SK-N-DZ (cell line): Measurements from ENCODE around the gene ALDH3B1.

Experiments
- DNase-seq: peaks from one replicate; pipeline ENCODE4 v3.0.0-alpha.2; 2015; ENCODE audit warnings: low spot score

ALDH3B1 gene

GRCh38 chr11:68013611-68014156 is 3.6 kb downstream of the ALDH3B1 start:
- DNase-seq, result no peak

DNA sequence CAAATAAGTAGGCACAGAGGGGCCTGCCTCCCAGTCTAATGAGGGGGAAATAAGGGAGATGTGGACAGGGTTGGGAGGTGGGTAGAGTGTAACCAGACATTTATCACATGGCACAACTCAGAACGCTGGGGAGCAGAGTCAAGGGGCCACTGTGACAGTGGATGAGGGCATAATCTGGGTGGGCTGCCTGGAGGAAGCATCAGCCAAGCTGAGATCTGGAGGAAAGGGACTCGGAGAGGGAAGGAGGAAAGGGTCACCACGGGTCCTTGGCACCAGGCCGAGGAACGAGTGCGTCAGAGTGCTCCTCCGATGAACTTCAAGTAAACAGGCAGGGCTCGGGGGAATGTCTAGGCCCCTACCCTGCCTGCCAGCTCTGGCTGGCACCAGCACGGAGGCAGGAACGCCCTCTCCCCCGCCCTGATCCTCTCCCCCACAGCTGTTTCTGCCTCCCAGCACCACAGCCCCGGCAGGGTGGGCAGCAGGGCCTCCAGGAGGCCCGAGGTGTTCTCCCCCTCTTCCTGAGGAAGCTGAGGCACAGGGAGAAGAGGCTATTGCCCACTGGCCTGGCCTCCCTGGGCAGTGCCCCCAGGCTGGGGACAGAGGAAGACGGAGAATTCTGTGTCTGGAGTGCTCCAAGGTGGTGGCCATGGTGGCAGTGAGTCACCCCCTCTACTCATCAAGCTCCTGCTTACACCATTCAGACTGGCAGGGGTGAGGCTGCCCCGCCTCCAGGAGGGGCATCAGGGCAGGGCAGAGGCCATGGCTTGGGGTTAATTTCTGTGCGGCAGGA is 4.2 kb downstream of the ALDH3B1 start:
- no peak for DNase-seq

GRCh38 chr11:68014947-68015447 is 4.9 kb downstream of the ALDH3B1 start:
- no peak for DNase-seq

- no peak for DNase-seq
Observed at GRCh38 chr11:68015467-68015866, 5.3 kb downstream of the ALDH3B1 start.

- peak; percentile 56 for DNase-seq
Observed at GRCh38 chr11:68016161-68016903, 6.2 kb downstream of the ALDH3B1 start.

DNA sequence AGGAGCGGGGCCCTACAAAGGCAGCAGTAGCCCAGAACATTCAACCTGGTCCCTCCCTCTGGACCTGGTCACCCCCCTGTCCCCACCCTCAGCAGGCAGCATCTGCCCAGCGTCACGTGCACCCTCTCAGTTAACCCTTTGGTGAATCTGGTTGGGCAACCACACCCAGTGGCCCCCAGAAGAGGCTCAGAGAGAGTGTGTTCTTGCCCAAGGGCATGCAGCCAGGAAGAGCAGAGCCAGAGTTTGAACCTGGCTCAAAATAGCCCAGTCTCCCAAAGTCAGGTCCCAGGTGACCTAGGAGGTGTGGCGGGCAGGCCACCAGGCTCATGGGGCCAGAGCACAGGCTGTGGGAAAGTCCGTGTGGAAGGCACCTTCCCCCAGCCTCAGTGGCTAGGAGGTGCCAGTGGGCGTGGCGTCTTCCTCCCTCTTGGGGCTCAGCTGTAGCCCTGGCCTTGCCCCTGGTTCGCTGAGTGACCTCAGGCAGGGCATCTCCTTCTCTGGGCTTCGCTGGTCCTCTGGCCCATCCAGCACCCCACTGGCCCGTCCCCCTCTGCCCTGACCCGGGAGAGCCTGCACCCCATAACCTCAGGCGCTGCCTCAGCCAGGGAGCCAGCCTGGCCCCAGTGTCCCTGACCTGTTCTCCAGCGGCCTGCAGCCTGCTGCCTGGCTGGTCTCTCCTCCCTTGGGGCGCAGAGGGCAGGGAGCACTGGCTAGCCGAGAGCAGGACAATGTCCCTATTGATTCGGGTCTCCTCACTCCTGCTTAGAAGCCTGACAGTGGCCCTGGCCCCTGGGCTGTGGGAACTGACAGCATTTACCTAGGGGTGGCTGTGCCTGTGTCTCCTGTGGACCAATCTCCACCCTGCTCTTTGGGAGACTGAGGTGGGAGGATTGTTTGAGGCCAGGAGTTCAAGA is 7.0 kb downstream of the ALDH3B1 start:
- no peak for DNase-seq

GRCh38 chr11:68017980-68018729 is 8.0 kb downstream of the ALDH3B1 start:
- DNase-seq, result no peak

DNA sequence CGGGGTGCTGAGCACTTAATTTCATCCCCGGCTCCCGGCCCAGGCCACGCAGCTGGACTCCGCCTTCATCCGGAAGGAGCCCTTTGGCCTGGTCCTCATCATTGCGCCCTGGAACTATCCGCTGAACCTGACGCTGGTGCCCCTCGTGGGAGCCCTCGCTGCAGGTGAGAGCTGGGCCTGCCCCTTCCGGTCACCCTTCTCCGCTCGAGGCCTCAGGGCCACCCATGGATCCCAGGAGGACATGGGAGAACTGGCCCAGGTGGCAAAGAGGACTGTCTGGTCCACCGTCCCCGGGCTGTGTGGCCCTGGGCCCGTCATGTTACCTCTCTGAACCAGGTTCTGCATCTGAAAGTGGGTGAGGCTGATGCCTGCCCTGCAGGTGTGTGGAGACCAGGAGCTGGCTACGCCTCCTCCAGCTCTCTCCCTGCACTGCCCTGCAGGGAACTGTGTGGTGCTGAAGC is 8.6 kb downstream of the ALDH3B1 start:
- DNase-seq, result no peak

DNA sequence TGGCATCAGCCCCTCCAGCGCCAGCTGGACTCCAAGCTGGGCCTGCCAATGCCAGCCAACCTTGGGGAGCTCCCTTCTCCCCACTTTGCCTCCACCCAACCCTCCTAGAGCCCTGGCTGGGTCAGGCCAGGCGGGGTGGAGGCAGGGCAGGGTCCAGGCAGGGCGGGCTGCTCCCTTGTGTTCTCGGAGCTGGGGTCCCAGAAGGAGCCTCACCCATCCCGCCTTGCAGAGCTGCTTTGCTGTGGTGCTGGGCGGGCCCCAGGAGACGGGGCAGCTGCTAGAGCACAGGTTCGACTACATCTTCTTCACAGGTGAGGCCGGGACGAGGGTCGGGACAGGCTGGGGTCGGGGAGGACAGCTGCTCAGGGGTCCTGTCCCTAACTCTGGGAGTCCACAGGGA is 9.4 kb downstream of the ALDH3B1 start:
- DNase-seq, result no peak

DNA sequence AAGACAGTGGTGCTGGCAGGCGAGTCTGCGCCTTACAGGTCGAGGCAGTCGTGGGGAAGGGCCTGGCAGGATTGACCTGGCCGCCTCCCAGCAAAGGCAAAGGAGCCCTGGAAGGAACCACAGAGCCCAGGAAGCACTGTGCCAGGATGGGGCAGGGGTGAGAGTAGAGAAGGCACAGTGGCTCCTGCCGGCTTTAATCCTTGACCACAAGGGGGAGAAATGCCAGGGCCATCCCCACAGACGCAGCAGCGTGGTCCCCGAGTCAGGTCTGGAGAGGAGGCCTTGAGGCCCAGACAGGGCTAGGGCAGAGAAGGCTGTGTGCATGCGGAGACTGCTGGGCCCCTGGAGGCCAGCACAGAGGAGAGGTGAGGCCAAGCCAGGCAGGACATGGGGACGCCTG is 10.4 kb downstream of the ALDH3B1 start:
- DNase-seq, result peak; percentile 78

DNA sequence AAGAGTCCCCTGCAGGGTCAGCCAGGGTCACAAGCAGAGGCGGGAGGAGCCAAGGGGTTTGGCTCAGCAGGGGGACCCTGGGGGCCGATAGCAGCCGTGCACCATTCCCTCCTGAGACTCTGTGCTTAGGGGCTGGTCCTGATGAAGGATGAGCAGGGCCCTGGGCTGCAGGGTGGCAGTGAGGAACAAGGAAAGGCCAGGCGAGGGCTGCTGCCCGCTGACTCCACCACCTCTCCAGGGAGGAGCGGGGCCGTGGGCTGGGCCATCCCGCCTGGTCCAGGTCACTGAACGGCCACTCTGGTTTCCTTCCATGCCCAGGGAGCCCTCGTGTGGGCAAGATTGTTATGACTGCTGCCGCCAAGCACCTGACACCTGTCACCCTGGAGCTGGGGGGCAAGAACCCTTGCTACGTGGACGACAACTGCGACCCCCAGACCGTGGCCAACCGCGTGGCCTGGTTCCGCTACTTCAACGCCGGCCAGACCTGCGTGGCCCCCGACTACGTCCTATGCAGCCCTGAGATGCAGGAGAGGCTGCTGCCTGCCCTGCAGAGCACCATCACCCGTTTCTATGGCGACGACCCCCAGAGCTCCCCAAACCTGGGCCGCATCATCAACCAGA is 11.2 kb downstream of the ALDH3B1 start:
- DNase-seq, result peak; percentile 64

DNA sequence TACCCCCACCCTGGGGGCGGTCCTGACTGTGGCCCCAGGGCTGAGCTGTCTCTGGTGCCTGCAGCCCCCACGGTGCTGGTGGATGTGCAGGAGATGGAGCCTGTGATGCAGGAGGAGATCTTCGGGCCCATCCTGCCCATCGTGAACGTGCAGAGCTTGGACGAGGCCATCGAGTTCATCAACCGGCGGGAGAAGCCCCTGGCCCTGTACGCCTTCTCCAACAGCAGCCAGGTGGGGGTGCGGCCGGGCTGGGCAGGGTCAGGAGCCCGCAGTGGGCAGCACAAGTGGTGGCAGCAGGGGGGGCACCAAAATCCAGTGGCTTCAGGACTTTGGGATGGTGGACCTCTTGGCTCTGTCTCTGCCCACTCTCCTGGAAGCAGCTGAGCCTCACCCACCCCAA is 12.4 kb downstream of the ALDH3B1 start:
- no peak for DNase-seq

DNA sequence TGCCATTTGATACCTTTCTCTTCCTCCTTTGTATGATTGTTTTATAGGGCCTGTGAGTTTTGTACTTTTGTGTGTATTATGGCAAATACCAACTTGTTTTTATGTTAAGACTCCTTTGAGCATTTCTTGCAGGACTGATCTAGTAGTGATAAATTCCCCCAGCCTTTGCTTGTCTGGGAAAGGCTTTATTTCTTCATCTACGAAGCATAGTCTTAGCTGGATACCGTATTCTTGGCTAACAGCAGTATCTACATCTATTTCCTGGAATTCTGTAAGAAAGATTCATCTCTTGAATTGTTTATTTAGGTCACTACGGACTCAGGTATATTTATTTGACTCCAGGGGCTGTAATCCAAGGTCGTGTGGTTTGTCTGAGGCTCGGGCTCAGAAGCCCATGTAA is 14.4 kb downstream of the ALDH3B1 start:
- no peak for DNase-seq

DNA sequence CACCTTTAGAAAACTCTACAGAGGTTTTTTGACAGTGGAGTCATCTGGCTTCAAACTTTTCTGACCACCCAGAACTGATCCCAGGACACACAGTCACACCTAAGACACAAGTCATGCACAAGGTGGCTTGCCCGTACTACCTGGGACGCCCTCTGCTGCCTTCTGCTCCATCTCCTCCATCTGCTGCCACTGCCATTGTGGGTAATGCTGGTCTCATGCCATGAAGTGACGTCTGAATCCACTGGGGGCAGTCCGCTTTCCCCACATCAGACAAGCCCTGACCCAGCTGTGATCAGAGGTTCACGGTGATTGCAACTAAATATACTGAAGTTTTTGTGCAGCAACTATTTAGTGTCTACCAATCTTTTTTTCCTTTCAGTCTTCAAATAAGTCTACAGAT is 14.9 kb downstream of the ALDH3B1 start:
- no peak for DNase-seq

DNA sequence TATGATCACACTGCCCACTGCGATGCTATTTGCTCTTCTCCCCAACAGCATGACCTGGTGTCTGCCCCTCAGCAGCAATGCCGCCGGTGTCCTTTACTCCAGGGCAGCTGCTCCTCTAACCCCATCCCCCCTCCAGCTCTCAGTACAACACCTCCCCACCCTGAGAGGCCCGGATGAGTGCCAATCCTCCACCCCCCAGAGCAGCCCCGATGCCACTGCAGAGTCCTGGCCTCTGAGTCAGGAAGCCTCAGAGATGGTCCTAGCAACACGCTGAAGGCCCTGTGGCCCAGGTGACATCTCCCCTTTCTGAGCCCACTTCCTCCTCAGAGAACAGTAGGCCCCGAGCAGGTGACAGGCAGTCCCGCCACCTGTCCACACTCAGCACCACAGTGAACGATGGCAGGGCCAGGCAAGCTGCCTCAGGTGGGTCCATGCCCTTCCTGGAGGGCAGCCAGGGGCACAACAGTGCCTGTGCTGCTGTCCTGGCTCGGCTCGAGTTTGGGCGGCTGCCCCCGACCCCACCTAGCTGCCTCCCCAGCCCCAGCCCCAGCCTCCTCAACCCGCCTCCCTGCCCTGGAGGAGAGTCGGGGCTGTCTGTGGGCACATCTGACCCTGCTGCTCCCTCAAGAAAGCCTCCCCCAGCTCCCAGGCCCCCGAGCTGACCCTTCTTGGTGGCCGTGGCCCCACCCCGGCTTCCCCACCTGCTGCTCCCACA is 16.4 kb downstream of the ALDH3B1 start:
- no peak for DNase-seq

DNA sequence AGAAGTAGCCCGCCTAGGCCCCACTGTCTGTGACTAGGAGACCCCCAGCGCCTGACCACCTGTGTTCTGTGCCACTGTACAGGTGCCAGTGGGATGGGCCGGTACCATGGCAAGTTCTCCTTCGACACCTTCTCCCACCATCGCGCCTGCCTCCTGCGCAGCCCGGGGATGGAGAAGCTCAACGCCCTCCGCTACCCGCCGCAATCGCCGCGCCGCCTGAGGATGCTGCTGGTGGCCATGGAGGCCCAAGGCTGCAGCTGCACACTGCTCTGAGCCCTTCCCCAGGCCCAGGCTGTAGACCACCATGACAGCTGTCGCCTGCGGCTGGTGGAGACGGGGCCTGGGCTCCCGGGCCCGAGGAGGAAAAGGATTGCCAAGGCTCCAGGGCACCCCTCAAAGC is 17.5 kb downstream of the ALDH3B1 start:
- no peak for DNase-seq

DNA sequence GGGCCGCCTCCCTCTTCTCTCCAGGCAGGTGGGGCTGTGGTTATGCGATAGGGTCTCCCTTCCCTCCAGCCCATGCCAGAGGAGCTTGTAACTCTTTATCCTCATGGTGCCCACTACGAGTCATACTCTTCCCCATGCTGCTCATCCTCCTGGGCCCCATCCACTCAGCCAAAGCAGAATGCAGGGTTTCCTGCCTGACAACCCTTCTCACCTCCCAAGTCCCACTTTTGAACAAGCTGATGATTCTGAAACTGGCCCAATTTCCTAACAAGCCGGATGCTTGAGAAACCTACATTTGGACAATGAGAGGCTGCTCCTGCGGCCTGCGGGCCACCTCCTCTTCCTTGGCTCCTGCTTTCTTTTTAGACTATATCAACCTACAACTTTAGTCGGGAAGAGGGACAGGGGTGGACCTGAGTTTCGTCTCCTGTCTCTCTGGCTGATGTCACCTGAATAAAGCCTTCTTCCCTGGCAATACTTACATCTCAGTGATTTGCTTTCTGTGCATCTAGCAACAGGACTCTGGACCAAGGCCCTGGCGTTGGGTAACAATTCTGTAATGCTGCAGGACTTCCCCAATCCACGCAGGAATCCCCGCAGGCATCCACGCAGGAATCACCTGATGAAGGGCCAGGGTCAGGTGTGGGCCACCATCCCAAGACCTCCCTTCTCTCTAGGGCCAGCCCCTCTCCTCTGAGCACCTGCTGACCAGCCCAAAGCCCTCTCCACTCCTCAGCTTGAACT is 18.8 kb downstream of the ALDH3B1 start:
- no peak for DNase-seq

DNA sequence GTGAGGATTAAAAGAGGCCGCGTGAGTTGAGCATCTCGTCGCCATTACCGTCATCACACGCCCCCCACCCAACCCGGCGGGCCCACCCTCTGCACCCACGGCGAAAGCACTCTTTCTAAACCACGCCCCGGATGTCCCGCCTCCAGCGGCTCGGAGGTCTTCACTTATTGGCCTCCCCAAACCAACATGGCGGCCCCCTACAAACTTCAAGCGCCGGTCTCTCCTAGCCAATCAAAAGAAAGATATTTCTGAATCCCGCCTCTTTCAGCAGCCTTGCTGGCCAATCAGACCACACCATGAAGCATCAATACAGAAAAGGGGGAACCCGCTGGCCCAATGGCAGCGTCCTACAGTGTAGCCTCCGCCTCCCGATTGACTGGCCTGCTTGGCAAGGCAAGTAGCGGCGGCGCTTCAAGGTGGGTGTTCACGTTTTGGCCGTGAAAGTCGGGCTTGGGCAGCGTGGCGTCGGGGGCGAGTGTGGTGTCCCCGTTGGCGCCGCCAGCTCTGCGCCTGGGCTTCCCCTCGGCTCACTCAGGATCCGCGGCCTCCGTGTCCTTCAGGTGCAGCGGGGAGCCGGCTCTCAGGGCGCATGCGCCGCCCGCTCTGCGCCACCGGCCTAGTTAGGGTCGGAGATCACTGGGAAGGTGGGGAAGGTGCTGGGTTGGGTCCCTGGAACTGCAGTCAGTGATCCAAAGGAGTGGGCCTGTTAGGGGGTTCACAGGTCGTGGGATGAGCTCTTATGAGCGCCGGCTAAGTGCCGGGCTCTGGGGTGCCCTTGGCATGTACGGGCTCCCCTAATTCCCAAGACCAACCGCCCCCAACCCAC is 20.4 kb downstream of the ALDH3B1 start, which contains the start of gene NDUFS8:
Gene NDUFS8, plus strand, starts transcription at position 364 of the 826 bp plus-strand sequence. CDS start 1,471 bp downstream, outside the sequence.
- DNase-seq, result peak; percentile 100
